CD1c-positive myeloid dendritic cell (primary cell): ENCODE results near the gene CHAD.
"Not testable (repeated sequence)": the region's sequence is repeated elsewhere in the genome, so short reads cannot be mapped to it uniquely, and the experiment has no call there.

ENCODE experiments used
- DNase-seq: peaks from one replicate; pipeline ENCODE4 v3.0.0-alpha.2; 2016; ENCODE audit errors: extremely low spot score

Gene CHAD

GRCh38 chr17:50475362-50475761 is 6.7 kb upstream of the CHAD start:
- no peak for DNase-seq

GRCh38 chr17:50474523-50474922 is 5.8 kb upstream of the CHAD start:
- no peak for DNase-seq

- no peak for DNase-seq
Measured at GRCh38 chr17:50473901-50474300, 5.2 kb upstream of the CHAD start.

- not testable (repeated sequence) for DNase-seq
Measured at GRCh38 chr17:50472761-50473161, 4.1 kb upstream of the CHAD start.

- no peak for DNase-seq
Measured at GRCh38 chr17:50472286-50472685, 3.6 kb upstream of the CHAD start.

GRCh38 chr17:50471009-50471905 is 2.6 kb upstream of the CHAD start:
- DNase-seq = no peak

- no peak for DNase-seq
Measured at GRCh38 chr17:50470426-50470825, 1.7 kb upstream of the CHAD start.

- DNase-seq = no peak
Measured at GRCh38 chr17:50469671-50470305, 1.1 kb upstream of the CHAD start.

GRCh38 chr17:50469208-50469605 is 527 bp upstream of the CHAD start:
- DNase-seq = no peak

GRCh38 chr17:50467855-50468303 is 801 bp downstream of the CHAD start:
- DNase-seq = no peak

GRCh38 chr17:50467114-50467854 is 1.4 kb downstream of the CHAD start:
- DNase-seq = no peak

- no peak for DNase-seq
Measured at GRCh38 chr17:50466371-50467113, 2.1 kb downstream of the CHAD start.

- DNase-seq = no peak
Measured at GRCh38 chr17:50465635-50466034, 3.0 kb downstream of the CHAD start.

GRCh38 chr17:50465171-50465570 is 3.5 kb downstream of the CHAD start:
- DNase-seq = no peak

GRCh38 chr17:50464736-50465135 is 3.9 kb downstream of the CHAD start:
- no peak for DNase-seq

- DNase-seq = no peak
Measured at GRCh38 chr17:50464121-50464520, 4.6 kb downstream of the CHAD start.

GRCh38 chr17:50462446-50462845 is 6.2 kb downstream of the CHAD start:
- DNase-seq = no peak

- DNase-seq = no peak
Measured at GRCh38 chr17:50461550-50462132, 7.0 kb downstream of the CHAD start.

- no peak for DNase-seq
Measured at GRCh38 chr17:50460831-50461526, 7.7 kb downstream of the CHAD start.

- DNase-seq = no peak
Measured at GRCh38 chr17:50459756-50460155, 8.9 kb downstream of the CHAD start.
